Adrenal gland (tissue), 12 donors: ENCODE results near the gene B3GLCT. TPM values are rescaled to one million over a fixed set of nuclear protein-coding genes. Genes with fewer than 3 reads are reported as not detected.

Experiments
- DNase-seq, 7 donors: peaks; one replicate each; pipeline ENCODE4 v3.0.0-alpha.2; 2019 to 2020
- H3K27ac ChIP-seq, 5 donors: fragments of 200-600 bp; sonication (generic) in 4 of 5; 1 replicate in 3 of 5; 2 replicates in 2 of 5; pipeline versions ENCODE4 v1.5.1 to v1.8.0; 2016 to 2020; ENCODE audit warnings: mild to moderate bottlenecking in 1 of 5
- H3K27me3 ChIP-seq: fragments of 200-600 bp; 2 replicates; pipeline ENCODE4 v1.8.0; 2021
- H3K36me3 ChIP-seq, 2 donors: fragments of 200-600 bp; replicated peaks in 1 of 2; 1 replicate in 1 of 2; 2 replicates in 1 of 2; pipeline versions ENCODE4 v1.5.1 to v1.8.0; 2018 to 2022
- H3K4me1 ChIP-seq, 2 donors: fragments of 200-600 bp; replicated peaks in 1 of 2; 1 replicate in 1 of 2; 2 replicates in 1 of 2; pipeline versions ENCODE4 v1.5.1 to v1.8.0; 2018 to 2021
- H3K4me3 ChIP-seq, 4 donors: fragments of 200-600 bp; sonication (generic) in 3 of 4; one replicate each; pipeline ENCODE4 v1.5.1; 2016 to 2018
- H3K9me3 ChIP-seq, 3 donors: fragments of 200-600 bp; sonication (generic) in 1 of 3; replicated peaks in 1 of 3; 1 replicate in 2 of 3; 2 replicates in 1 of 3; pipeline versions ENCODE4 v1.5.1 to v1.8.0; 2016 to 2021
- POLR2A ChIP-seq, 2 donors: fragments of 450-650 bp; IDR thresholded peaks; one replicate each; pipeline ENCODE4 v1.6.1; 2017; ENCODE audit warnings: antibody characterized with exemption in 2 of 2, mild to moderate bottlenecking in 2 of 2, moderate library complexity in 1 of 2
- WGBS, 4 donors: extraction: QIAGEN DNeasy Blood & Tissue Kit in 2 of 4; methylation state at CpG; one replicate each; pipeline versions ENCODE4 v1.1.5 to v1.1.7; 2013 to 2017; 5-methylcytosine and 5-hydroxymethylcytosine counted together
- intact Hi-C, 2 donors: fragments of 100-400 bp; cut with DNase I; formaldehyde crosslinking; loops; one replicate each; pipeline versions ENCODE4 v1.14.1 to v1.15.0; 2022 to 2023
- polyA plus RNA-seq, 3 donors: library from polyadenylated mRNA; stranded (reverse); fragments of 200-250 nt in 2 of 3; fragments of 350-450 nt in 1 of 3; fragmentation: Illumina TruSeq in 1 of 3; extraction: RNeasy Lipid Tissue Mini Kit (QIAGEN cat#74804) in 1 of 3; gene quantifications; one replicate each; pipeline ENCODE4 v1.2.3, GENCODE V29; 2013 to 2014
- total RNA-seq, 9 donors: library from RNA; depleted of rRNA in 4 of 9; stranded (reverse); fragments of >200 nt in 4 of 9; fragments of 120-200 nt in 1 of 9; fragmentation: NEBNext Ultra II Directional in 1 of 9; extraction: Animal tissue kit (Norgen Biotek cat#: 25700) in 1 of 9; gene quantifications; one replicate each; pipeline versions ENCODE4 v1.1.0 to v1.2.4, GENCODE V29; 2013 to 2023
- TF ChIP-seq, protein P1 (sequence below), 6 experiments: fragments of 450-650 bp in 4 of 6; fragments of 200-600 bp in 2 of 6; sonication (generic) in 1 of 6; IDR thresholded peaks; 1 replicate in 5 of 6; 2 replicates in 1 of 6; pipeline versions ENCODE4 v1.5.1 to v1.8.0; 2016 to 2021; ENCODE audit warnings: antibody characterized with exemption in 6 of 6, mild to moderate bottlenecking in 2 of 6, moderate library complexity in 1 of 6
- donor health status: healthy with polysubstance abuse.
- donor health status: Bipolar disorder and iron deficiency.
- donor health status: DM: yes; HTN: yes; CAD: no.
- donor health status: DM: no; HTN: no; CAD: no.
- donor health status: DM: no; HTN: no; CAD: no.
- donor health status: DM: yes; HTN: yes; CAD: no.

Gene B3GLCT
- total and polyA plus RNA-seq, 12 donors: 1.9 to 6.4 (median 3.5) TPM

DNA sequence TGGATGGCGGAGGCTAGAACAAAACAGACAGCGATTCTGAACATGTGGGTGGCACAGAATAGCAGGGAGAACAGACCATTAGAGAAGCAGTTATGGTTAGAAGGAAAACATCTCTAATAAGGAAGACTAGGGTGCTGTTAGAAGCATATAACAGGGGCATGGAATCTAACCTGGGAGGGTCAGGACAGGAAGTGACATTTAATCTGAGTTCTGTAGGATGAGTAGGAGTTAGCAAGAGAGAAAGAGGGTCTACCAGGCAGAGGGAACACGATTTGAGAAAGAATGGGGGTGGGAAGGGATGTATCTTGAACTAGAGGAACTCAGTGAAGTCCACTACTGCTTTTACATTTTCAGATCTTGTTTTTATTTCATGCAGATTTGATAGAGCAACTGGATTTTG is 48.6 kb downstream of the B3GLCT start:
- no peak for TF ChIP-seq POLR2A (IDR thresholded peaks at IDR 0.05)
- TF ChIP-seq, protein P1, sequence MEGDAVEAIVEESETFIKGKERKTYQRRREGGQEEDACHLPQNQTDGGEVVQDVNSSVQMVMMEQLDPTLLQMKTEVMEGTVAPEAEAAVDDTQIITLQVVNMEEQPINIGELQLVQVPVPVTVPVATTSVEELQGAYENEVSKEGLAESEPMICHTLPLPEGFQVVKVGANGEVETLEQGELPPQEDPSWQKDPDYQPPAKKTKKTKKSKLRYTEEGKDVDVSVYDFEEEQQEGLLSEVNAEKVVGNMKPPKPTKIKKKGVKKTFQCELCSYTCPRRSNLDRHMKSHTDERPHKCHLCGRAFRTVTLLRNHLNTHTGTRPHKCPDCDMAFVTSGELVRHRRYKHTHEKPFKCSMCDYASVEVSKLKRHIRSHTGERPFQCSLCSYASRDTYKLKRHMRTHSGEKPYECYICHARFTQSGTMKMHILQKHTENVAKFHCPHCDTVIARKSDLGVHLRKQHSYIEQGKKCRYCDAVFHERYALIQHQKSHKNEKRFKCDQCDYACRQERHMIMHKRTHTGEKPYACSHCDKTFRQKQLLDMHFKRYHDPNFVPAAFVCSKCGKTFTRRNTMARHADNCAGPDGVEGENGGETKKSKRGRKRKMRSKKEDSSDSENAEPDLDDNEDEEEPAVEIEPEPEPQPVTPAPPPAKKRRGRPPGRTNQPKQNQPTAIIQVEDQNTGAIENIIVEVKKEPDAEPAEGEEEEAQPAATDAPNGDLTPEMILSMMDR (IDR thresholded peaks at IDR 0.05): no peak
- 84 to 87% (median 85%) methylated on average over 3 of the region's 3 CpGs for WGBS, 4 donors
- intact Hi-C loops: no loop called here
- Histone ChIP-seq H3K4me1 (no peaks in the 10 kb centered on the region), H3K27ac (no peak overlapping the region), H3K9me3 (no peaks in the 10 kb centered on the region), H3K36me3 (no peaks in the 10 kb centered on the region), H3K27me3 (no peaks in the 10 kb centered on the region), H3K4me3 (no peak overlapping the region)
- DNase-seq: no peak

DNA sequence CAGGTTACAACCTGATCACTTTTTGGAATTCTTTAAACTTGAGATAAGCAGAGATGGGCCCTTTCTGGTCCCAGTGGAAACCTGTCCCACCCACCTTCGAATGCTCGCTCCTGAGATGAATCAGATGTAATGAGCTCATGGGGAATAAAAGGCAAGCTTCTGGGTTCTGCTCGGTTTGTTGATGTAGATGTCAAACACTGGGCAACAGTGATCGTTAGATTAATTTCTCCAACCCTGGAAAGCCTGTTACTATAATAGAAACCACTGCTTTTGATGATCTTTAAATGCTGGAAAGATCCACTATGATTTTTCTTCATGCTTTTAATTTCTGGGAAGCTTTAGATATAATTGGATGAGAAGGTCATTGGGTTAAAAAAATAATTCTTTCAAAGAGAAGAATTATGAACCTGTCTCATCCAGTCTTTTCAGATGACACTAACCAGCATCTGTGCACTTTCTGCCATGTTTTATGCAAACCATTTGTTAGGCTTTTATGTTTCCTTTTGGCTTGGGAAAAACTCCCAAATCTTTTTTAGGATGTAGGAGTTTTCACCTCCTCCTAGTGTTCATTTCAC is 49.3 kb downstream of the B3GLCT start:
- Histone ChIP-seq H3K4me1 (no peaks in the 10 kb centered on the region), H3K9me3 (no peaks in the 10 kb centered on the region), H3K27ac (no peak overlapping the region), H3K27me3 (no peaks in the 10 kb centered on the region), H3K36me3 (no peaks in the 10 kb centered on the region), H3K4me3 (no peak overlapping the region)
- no peak for DNase-seq
- 82 to 88% (median 85%) methylated on average over 4 of the region's 4 CpGs for whole genome bisulfite sequencing, 4 donors
- intact Hi-C loops: no loop called here
- no peak for TF ChIP-seq POLR2A (IDR thresholded peaks at IDR 0.05)
- TF ChIP-seq, protein P1 (IDR thresholded peaks at IDR 0.05): no peak

DNA sequence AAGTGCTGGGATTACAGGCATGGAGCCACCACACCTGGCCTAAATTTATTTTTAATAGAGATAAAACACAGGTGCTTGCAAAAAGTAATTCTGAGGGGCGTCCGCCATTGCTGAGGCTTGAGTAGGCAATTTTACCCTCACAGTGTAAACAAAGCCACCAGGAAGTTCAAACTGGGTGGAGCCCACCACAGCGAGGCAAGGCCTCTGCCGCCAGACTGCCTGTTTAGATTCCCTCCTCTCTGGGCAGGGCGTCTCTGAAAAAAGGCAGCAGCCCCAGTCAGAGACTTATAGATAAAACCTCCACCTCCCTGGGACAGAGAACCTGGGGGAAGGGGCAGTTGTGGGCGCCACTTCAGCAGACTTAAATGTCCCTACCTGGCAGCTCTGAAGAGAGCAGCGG is 50.7 kb downstream of the B3GLCT start:
- TF ChIP-seq, protein P1 (IDR thresholded peaks at IDR 0.05): no peak
- TF ChIP-seq POLR2A (IDR thresholded peaks at IDR 0.05): no peak
- Histone ChIP-seq H3K27ac (no peak overlapping the region), H3K4me1 (no peaks in the 10 kb centered on the region), H3K27me3 (no peaks in the 10 kb centered on the region), H3K36me3 (no peaks in the 10 kb centered on the region), H3K9me3 (no peaks in the 10 kb centered on the region), H3K4me3 (no peak overlapping the region)
- WGBS, 4 donors: 81 to 91% (median 88%) methylated on average over 5 to 7 of the region's 7 CpGs
- intact Hi-C loops: no loop called here
- no peak for DNase-seq

DNA sequence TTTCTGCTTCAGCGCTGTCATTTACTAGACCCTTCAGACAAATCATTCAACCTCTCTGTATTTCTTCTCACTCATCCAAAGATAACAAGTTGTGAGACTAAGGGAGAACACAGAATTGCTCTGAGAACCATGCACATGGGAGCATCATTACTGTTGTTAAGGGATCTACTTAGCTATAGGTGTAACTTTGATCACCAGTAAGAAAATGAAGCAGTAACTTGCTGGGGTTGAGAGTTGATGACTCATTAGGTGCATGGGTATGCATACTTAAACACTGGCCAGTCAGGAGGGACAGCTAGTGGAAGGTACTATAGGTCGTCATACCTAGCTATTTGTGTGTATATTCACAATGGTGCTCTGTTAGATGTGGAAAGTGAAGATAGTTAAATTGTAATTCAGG is 61.5 kb downstream of the B3GLCT start:
- H3K27me3 ChIP-seq: no peaks in the 10 kb centered on the region
- intact Hi-C loops: no loop called here
- H3K9me3 ChIP-seq: peaks cover 0 to 7% (median 0%) of the 10 kb centered on the region in 3 donors
- no peak overlapping the region for H3K4me3 ChIP-seq
- no peak overlapping the region for H3K27ac ChIP-seq
- H3K36me3 ChIP-seq: no peaks in the 10 kb centered on the region
- DNase-seq: no peak
- no peak for TF ChIP-seq POLR2A (IDR thresholded peaks at IDR 0.05)
- TF ChIP-seq, protein P1 (IDR thresholded peaks at IDR 0.05): no peak
- no peaks in the 10 kb centered on the region for H3K4me1 ChIP-seq
- 92 to 100% (median 94%) methylated on average over 2 of the region's 2 CpGs for WGBS, 4 donors
